GM19035 (cell line): ENCODE data around the gene ADNP.
A peak's percentile ranks its signal among the peaks of the same experiment; 100 is the strongest.
"Not testable (repeated sequence)": the region's sequence is repeated elsewhere in the genome, so short reads cannot be mapped to it uniquely, and the experiment has no call there.

Source experiments
- ATAC-seq: cut with Tn5 transposase; IDR thresholded peaks from one replicate; pipeline ENCODE4 v1.9.1; 2021; ENCODE audit not compliant: unreplicated experiment

Gene ADNP

GRCh38 chr20:50931306-50932015, at the start of gene ADNP:
ADNP (minus strand) TSS chr20:50931437; CDS start chr20:50903996, 27,441 bp downstream.
- peak; percentile 64 for ATAC-seq

GRCh38 chr20:50980071-50980681, 48.9 kb upstream of the ADNP start:
- ATAC-seq, result no peak

DNA sequence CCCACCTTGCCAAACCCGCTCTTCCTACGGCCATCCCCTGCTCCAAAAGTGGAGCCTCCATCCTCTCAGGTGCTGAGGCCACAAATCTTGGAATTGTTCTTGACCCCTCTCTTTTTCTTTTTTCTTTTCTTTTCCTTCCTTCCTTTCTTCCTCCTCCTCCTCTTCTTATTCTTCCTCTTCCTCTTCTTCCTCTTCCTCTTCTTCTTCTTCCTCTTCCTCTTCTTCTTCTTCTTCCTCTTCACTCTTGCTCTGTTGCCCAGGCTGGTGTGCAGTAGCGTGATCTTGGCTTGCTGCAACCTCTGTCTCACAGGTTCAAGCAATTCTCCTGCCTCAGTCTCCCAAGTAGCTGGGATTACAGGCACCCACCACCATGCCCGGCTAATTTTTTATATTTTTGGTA, 47.3 kb upstream of the ADNP start:
- ATAC-seq, result not testable (repeated sequence)

DNA sequence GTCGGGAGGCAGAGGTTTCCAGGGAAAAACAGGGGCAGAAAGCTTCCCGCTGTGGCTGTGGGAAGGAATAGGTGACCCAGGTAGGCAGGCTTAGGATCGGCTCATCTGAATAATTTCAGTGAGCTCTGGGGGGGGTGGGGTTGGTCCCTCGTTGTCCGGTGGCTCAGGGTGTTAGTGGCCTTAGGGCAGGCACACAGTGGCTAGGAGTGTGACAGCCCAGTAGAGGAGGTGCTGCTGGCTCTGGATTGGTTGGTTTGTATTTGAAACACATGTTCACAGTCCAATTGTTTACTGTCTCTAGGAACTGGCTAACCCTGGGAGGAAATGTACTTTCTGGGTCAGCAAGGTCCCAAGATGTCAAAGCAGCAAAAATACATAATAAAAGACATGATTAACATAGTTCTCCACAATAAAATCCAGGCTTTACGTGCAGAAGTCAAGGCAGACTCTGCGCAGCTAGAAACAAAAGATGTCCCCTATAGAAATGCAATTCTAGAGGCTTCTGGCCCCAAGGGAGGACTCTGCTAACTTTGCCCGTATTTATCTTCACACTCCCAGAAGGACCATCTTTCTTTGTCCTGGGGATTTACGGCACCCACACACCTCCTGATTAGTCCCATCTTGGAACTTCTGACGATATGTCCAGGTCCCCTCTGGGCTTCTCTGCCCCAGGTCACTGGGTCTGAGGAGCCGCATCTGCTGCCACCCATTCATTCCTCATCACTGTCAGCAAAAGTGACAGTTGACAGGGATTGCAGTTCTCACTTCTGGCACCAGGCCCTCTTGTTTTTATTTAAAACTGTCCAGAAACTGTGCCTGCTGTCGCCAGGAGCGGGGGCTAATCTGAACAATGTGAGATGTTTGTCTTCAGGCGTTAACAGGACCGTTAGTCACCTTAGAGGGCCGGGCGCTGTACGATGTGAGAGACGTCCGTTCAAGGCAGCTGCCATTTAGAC, 46.1 kb upstream of the ADNP start:
- ATAC-seq, result no peak

GRCh38 chr20:50975701-50976330, 44.6 kb upstream of the ADNP start:
- no peak for ATAC-seq

DNA sequence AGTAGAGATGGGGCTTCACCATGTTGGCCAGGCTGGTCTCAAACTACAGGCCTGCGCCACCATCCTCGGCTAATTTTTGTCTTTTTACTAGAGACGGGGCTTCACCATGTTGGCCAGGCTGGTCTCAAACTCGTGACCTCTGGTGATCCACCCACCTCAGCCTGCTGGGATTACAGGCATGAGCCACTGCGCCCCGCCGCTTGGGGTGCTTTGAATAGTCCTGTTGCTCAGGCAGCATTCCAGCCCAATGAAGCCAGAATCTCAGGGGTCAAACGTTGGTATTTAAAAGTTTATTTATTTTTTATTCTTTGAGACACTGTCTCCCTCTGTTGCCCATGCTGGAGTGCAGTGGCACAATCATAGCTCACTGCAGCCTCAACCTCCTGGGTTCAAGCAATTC, 38.7 kb upstream of the ADNP start:
- no peak for ATAC-seq

DNA sequence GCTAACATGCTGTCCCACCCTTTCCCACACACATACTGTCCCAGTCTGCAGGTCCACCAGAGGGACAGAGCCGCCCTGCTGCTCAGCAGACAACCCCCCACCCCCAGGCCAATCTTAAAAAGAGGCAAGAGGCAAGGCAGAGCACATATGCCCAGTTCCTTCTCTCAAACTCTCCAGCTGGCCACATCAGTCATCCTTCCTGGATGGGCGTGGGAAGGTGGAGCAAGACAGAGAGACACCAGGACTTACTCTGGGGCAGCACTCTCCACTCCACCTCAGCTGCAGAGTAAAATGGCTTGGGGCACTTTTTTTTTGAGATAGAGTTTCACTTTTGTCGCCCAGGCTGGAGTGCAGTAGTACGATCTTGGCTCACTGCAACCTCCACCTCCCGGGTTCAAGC, 38.2 kb upstream of the ADNP start:
- ATAC-seq, result no peak

- ATAC-seq, result no peak
These were observed 37.1 kb upstream of the ADNP start for GRCh38 chr20:50968289-50968688.

DNA sequence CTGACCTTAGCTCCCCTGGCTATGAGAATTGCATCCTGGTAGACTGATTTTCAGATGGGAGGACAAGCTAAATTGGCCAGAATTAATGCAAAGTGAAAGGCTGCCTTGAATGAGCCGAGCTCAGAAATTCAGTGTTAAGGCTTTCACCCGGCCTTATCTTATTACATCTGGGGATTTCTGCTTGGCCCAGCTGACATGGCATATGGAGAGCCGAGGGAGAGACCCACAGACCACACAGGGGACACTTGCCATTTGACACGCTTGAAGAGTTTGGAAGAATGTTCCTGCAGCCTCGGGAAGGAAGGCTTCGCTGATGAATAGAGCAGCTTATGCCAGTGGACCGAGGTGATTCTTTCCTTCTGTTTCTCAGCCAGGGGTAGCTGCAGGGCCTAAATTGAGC, 36.3 kb upstream of the ADNP start:
- no peak for ATAC-seq

GRCh38 chr20:50959543-50960126, 28.4 kb upstream of the ADNP start:
- ATAC-seq, result no peak

- ATAC-seq, result peak; percentile 79
These were observed 27.6 kb upstream of the ADNP start, which contains the start of gene MOCS3 for GRCh38 chr20:50958615-50959542. MOCS3 (plus strand) TSS chr20:50958818; CDS start chr20:50958843, 25 bp downstream.

GRCh38 chr20:50957798-50958614, 26.8 kb upstream of the ADNP start, which contains the start of gene DPM1:
DPM1 (minus strand) TSS chr20:50958532; CDS start chr20:50958523, 9 bp downstream.
- peak; percentile 84 for ATAC-seq

- ATAC-seq, result no peak
These were observed 26.0 kb upstream of the ADNP start for GRCh38 chr20:50957276-50957675.

DNA sequence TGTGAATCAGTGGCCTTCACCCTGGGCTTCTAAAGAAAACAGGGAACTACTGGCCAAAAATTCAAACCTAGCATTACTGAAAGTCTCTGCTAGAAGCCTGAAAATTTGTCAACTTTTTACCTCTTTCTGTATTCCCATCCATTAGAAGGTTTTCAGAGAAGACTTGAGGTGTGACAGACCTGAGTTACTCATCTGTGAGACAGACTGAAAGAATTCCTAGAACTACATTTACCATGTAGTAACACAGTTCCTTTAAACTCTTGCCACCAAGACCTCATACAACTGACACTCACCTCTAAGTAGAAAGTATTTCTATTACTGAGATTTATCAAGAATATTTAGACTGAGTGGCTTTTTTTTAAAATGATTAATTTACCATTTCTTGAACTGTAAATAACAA, 22.6 kb upstream of the ADNP start:
- ATAC-seq, result no peak

DNA sequence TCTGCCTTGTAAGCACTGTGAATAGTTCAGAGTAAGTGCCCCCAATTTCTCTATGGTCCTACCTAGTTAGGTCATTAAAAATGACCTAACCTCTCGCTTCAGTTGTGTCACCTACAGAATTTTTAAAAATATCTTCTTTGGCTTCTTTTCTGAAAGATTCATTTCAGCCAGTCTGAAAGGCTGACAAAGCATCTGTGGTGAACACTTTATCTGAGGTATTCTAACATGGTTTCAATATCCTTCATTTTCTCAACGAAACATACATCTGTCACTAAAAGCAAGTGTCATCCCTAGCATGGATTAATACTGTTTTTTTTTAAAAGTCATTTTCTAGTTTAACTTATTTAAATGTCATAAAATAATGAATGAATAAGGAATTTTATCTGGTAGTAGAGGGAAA, 22.0 kb upstream of the ADNP start:
- no peak for ATAC-seq

DNA sequence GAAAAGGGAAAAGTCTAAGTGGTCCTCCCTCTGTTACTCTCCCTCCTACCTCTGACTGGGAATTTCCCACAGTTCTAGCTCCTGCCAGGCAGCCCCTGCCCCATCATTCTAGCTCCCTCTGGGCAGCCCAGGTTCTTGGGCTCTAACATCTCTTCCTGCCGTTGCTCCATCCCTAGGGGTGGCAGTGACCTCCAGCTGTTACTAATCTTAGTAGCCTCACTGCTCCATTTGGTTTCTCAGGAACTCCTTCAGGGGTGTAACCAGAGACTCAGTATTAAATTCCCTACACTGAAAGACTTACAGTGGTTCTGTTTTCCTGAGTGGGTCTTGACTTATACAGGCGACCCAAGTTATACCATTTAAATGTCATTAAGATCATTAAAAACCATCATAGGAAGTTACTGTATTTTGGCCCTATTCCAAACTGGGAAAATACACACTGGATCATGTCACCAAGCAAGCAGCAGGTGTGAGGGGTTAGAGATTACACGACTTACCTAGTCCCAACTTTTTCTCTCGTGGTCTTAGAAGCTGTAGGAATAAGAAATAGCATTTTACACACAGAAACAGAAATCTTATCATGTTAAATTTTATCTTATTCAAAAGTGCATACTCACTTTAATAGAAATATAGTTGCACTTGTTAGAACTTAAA, 17.0 kb upstream of the ADNP start:
- ATAC-seq, result no peak

GRCh38 chr20:50943069-50943468, 11.8 kb upstream of the ADNP start:
- ATAC-seq, result no peak

- ATAC-seq, result no peak
These were observed 2.4 kb upstream of the ADNP start for GRCh38 chr20:50933589-50933988.
